GM12892 (cell line): ENCODE measurements around the gene SURF4.

ENCODE experiments used
- POLR2A ChIP-seq: IDR thresholded peaks from 2 replicates; pipeline ENCODE4 v1.6.1; 2011; ENCODE audit warnings: low read depth, low read length, control low read depth
- POLR2AphosphoS5 ChIP-seq: IDR thresholded peaks from 2 replicates; pipeline ENCODE4 v1.6.1; 2011; ENCODE audit warnings: low read depth, low read length, control low read depth

DNA sequence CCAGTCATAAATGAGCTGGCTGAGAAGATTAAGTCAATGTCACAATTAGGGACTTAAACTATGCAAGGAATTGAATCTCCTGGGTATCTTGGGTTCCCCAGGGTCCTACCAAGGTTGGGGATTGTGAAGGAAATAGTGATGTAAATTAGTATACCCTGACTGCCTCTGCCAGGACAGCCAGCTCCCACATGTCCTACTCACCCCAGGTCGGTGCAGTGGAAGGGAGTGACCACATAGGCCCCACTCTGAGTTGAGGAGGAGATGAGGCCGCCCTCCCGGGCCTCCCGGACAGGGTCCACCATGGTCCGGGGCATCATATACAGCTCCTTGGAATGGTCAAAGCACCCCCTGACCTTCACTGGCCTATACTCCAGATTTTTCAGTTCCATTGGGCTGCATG lies 22.3 kb downstream of the SURF4 start:
- TF ChIP-seq POLR2A: 0 out of 2 replicates have a peak, but pooled peaks have one; percentile 19
- no peak; the same call in 1 of the 2 replicates for TF ChIP-seq POLR2AphosphoS5
